Ovary (tissue), 9 donors: Measurements from ENCODE around the gene JADE1. TPM values are rescaled to one million over a fixed set of nuclear protein-coding genes. Genes with fewer than 3 reads are reported as not detected.

ENCODE experiments used
- DNase-seq, 5 donors: peaks; one replicate each; pipeline ENCODE4 v3.0.0-alpha.2; 2019 to 2020
- H3K27ac ChIP-seq, 2 donors: fragments of 200-600 bp; one replicate each; pipeline versions ENCODE4 v1.5.1 to v1.8.0; 2019 to 2022
- H3K27me3 ChIP-seq: fragments of 200-600 bp; one replicate; pipeline ENCODE4 v1.8.0; 2022
- H3K36me3 ChIP-seq: fragments of 200-600 bp; sonication (generic); one replicate; pipeline ENCODE4 v1.5.1; 2019
- H3K4me1 ChIP-seq: one replicate; pipeline ENCODE4 v1.8.1; 2013; ENCODE audit warnings: mild to moderate bottlenecking, moderate library complexity; ENCODE audit not compliant: insufficient read depth
- H3K4me3 ChIP-seq: fragments of 200-600 bp; sonication (generic); one replicate; pipeline ENCODE4 v1.5.1; 2017
- H3K9me3 ChIP-seq, 2 donors: fragments of 200-600 bp in 1 of 2; sonication (generic) in 1 of 2; one replicate each; pipeline versions ENCODE4 v1.5.1 to v1.8.1; 2013 to 2019; ENCODE audit warnings: mild to moderate bottlenecking in 1 of 2, moderate library complexity in 1 of 2
- CTCF ChIP-seq, 3 donors: fragments of 450-650 bp in 2 of 3; fragments of 200-600 bp in 1 of 3; IDR thresholded peaks; one replicate each; pipeline versions ENCODE4 v1.5.1 to v1.8.0; 2016 to 2022; ENCODE audit warnings: antibody characterized with exemption in 3 of 3, mild to moderate bottlenecking in 1 of 3
- EP300 ChIP-seq: sonication (generic); formaldehyde crosslinking; IDR thresholded peaks from one replicate; pipeline ENCODE4 v1.6.1; 2017; ENCODE audit warnings: antibody characterized with exemption
- POLR2A ChIP-seq: fragments of 450-650 bp; IDR thresholded peaks from one replicate; pipeline ENCODE4 v1.6.1; 2017; ENCODE audit warnings: antibody characterized with exemption, mild to moderate bottlenecking, moderate library complexity
- WGBS, 3 donors: extraction: QIAGEN DNeasy Blood & Tissue Kit in 1 of 3; methylation state at CpG; one replicate each; pipeline versions ENCODE4 v1.1.5 to v1.1.7; 2013 to 2017; 5-methylcytosine and 5-hydroxymethylcytosine counted together
- intact Hi-C, 4 donors: fragments of 100-400 bp; cut with DNase I; formaldehyde crosslinking; loops; one replicate each; pipeline versions ENCODE4 v1.11.0 to v1.15.1; 2022 to 2023
- polyA plus RNA-seq, 2 donors: library from polyadenylated mRNA; stranded (reverse); fragments of 200-250 nt in 1 of 2; fragments of 350-450 nt in 1 of 2; fragmentation: Illumina TruSeq in 1 of 2; extraction: RNeasy Lipid Tissue Mini Kit (QIAGEN cat#74804) in 1 of 2; gene quantifications; one replicate each; pipeline ENCODE4 v1.2.3, GENCODE V29; 2013 to 2014
- total RNA-seq, 7 donors: library from RNA; depleted of rRNA in 2 of 7; stranded (reverse); fragments of >200 nt in 2 of 7; fragmentation: NEBNext Ultra II Directional in 3 of 7; extraction: Animal tissue kit (Norgen Biotek cat#: 25700) in 3 of 7; gene quantifications; one replicate each; pipeline versions ENCODE4 v1.1.0 to v1.2.4, GENCODE V29; 2016 to 2023
- donor health status: DM: no; HTN: no; CAD: no; lungs with moderate emphysema.
- donor health status: DM: no; HTN: no; CAD: no.
- donor health status: Bipolar disorder and iron deficiency.
- donor health status: DM: yes; HTN: yes; CAD: no.
- donor health status: DM: no; HTN: no; CAD: no.
- donor health status: DM: yes; HTN: yes; CAD: no.

The JADE1 gene
- total and polyA plus RNA-seq, 9 donors: 21.3 to 48.6 (median 34.9) TPM

DNA sequence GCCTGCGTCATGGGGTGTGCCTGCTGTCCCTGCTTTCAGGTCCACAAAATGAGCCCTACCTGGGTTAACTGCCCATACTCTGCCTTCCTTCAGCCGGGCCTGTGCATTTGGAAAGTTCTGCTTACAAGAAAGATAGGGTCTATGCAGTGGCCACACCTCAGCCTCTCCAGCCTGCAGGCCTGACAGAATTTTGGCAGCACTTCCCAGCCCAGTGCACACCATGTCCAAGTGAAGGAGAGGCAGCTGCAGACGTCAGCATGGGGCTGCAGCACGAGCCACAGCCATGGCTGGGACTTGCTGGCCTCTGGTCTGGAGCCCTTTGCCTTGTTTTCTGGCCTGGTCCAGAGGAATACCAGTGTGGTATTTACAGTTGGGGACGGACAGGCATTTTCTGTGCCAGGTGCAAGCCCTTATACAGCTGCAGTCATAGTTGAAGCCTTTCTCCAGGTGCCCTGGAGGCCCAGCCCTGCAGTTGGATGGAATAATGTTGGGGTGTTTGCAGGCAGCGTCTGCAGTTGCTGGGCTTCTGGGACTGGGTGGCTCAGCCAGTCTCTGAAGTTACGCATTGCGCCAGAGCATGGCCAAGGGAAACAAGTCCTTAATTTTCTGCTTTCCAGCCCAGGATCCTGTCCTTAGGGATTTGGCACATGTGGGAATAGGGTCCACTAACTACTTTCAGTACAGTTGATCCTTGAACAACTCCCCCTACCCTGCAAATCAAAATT, 26.2 kb downstream of the JADE1 start:
- peaks cover 20% of the 10 kb centered on the region for H3K4me1 ChIP-seq
- H3K9me3 ChIP-seq: no peaks in the 10 kb centered on the region
- 51 to 62% (median 58%) methylated on average over 7 to 8 of the region's 8 CpGs for WGBS, 3 donors
- H3K36me3 ChIP-seq: no peaks in the 10 kb centered on the region
- H3K27ac ChIP-seq: peak overlapping the region in 1 of 2 donors; percentile 3
- DNase-seq: peak; percentile 64 to 82 (median 67)
- no peak for TF ChIP-seq EP300
- TF ChIP-seq POLR2A: no peak
- TF ChIP-seq CTCF (IDR thresholded peaks at IDR 0.05): no peak
- no peak overlapping the region for H3K4me3 ChIP-seq
- no peaks in the 10 kb centered on the region for H3K27me3 ChIP-seq
- intact Hi-C loops: no loop called here

- 98% methylated on average over 2 of the region's 2 CpGs for WGBS, 3 donors
- Histone ChIP-seq H3K27me3 (no peaks in the 10 kb centered on the region), H3K36me3 (no peaks in the 10 kb centered on the region), H3K9me3 (no peaks in the 10 kb centered on the region), H3K27ac (no peak overlapping the region), H3K4me3 (no peak overlapping the region), H3K4me1 (peaks cover 14% of the 10 kb centered on the region)
- no peak for DNase-seq
- no peak for TF ChIP-seq EP300
- TF ChIP-seq POLR2A: no peak
- no peak for TF ChIP-seq CTCF (IDR thresholded peaks at IDR 0.05)
- intact Hi-C loops: no loop called here
Measured at GRCh38 chr4:128837198-128837597, 27.7 kb downstream of the JADE1 start.

DNA sequence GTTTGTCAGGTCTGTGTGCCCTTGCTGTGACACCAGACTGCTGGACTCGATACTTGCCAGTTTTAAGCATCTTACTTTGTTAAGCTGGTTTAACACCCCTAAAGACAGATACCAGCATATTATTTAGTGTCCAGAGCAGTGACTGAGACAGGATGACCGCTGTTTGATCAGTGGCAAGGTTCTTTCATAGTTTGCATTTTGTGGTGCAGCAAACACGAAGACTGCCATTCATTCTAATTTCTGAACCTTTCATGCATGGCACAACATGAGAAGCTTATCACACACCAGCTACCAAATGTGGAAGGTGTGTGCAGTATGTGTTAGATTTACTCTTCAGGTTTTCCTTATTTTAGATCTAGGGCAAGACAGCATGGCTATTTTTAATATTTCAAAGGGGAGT, 28.2 kb downstream of the JADE1 start:
- DNase-seq: no peak
- Histone ChIP-seq H3K4me1 (peaks cover 14% of the 10 kb centered on the region), H3K4me3 (no peak overlapping the region), H3K36me3 (no peaks in the 10 kb centered on the region), H3K27ac (no peak overlapping the region), H3K9me3 (no peaks in the 10 kb centered on the region), H3K27me3 (no peaks in the 10 kb centered on the region)
- intact Hi-C loops: no loop called here
- WGBS, 3 donors: 94 to 99% (median 94%) methylated on average over 3 of the region's 3 CpGs
- TF ChIP-seq EP300: no peak
- TF ChIP-seq POLR2A: no peak
- TF ChIP-seq CTCF (IDR thresholded peaks at IDR 0.05): no peak

- intact Hi-C loops: no loop called here
- peaks cover 26% of the 10 kb centered on the region for H3K4me1 ChIP-seq
- WGBS, 3 donors: 77 to 91% (median 90%) methylated on average over 2 of the region's 2 CpGs
Measured at GRCh38 chr4:128840711-128841318, 31.3 kb downstream of the JADE1 start.

More at GRCh38 chr4:128840711-128841318, 31.3 kb downstream of the JADE1 start:
- H3K36me3 ChIP-seq: no peaks in the 10 kb centered on the region
- no peaks in the 10 kb centered on the region for H3K9me3 ChIP-seq
- H3K4me3 ChIP-seq: no peak overlapping the region
- no peak overlapping the region for H3K27ac ChIP-seq
- DNase-seq: no peak
- TF ChIP-seq POLR2A (no peak), EP300 (no peak), CTCF (IDR thresholded peaks at IDR 0.05) (no peak)
- H3K27me3 ChIP-seq: no peaks in the 10 kb centered on the region
